Astrocyte (in vitro differentiated cells and primary cell): Measurements from ENCODE around the gene ARL4C. TPM values are rescaled to one million over a fixed set of nuclear protein-coding genes. Genes with fewer than 3 reads are reported as not detected.

Experiments used
- DNase-seq: peaks from one replicate; pipeline ENCODE4 v3.0.0-alpha.2; 2010; ENCODE audit warnings: low read depth
- FAIRE-seq: peaks from 2 replicates; lab custom pipeline; 2011; peaks lifted over from hg19 to GRCh38; lab: Jason Lieb, UNC
- H2AFZ ChIP-seq: 2 replicates; pipeline ENCODE4 v1.6.0; 2012; ENCODE audit warnings: low read depth, low read length, inconsistent platforms
- H3K27ac ChIP-seq: 2 replicates; pipeline ENCODE4 v1.5.1; 2011; ENCODE audit warnings: low read depth, low read length, inconsistent platforms
- H3K27me3 ChIP-seq: 2 replicates; pipeline ENCODE4 v1.6.0; 2011; ENCODE audit warnings: low read length, inconsistent platforms; ENCODE audit not compliant: insufficient read depth
- H3K36me3 ChIP-seq: 2 replicates; pipeline ENCODE4 v1.5.1; 2011; ENCODE audit warnings: low read length, inconsistent platforms; ENCODE audit not compliant: insufficient read depth
- H3K4me1 ChIP-seq: 2 replicates; pipeline ENCODE4 v1.5.1; 2011; ENCODE audit warnings: low read length, inconsistent platforms; ENCODE audit not compliant: insufficient read depth
- H3K4me2 ChIP-seq: 2 replicates; pipeline ENCODE4 v1.6.0; 2012; ENCODE audit warnings: low read length, inconsistent platforms
- H3K4me3 ChIP-seq: 2 replicates; pipeline ENCODE4 v1.5.1; 2011; ENCODE audit warnings: low read depth, mild to moderate bottlenecking, low read length, inconsistent platforms; ENCODE audit not compliant: insufficient read depth
- H3K79me2 ChIP-seq: 2 replicates; pipeline ENCODE4 v1.6.0; 2012; ENCODE audit warnings: mild to moderate bottlenecking, low read length, inconsistent platforms; ENCODE audit not compliant: insufficient read depth
- H3K9ac ChIP-seq: 2 replicates; pipeline ENCODE4 v1.6.0; 2012; ENCODE audit warnings: mild to moderate bottlenecking, low read length, inconsistent platforms
- H3K9me3 ChIP-seq: 2 replicates; pipeline ENCODE4 v1.5.1; 2012; ENCODE audit warnings: low read depth, mild to moderate bottlenecking, low read length, inconsistent platforms; ENCODE audit not compliant: insufficient read depth
- H4K20me1 ChIP-seq: 2 replicates; pipeline ENCODE4 v1.6.0; 2012; ENCODE audit warnings: low read length, inconsistent platforms; ENCODE audit not compliant: insufficient read depth
- H3K27ac Mint-ChIP-seq: one replicate; pipeline ENCODE4 v1.8.0; 2021; ENCODE audit warnings: mild to moderate bottlenecking, mixed read lengths; ENCODE audit not compliant: unreplicated experiment
- H3K27me3 Mint-ChIP-seq: one replicate; pipeline ENCODE4 v1.8.0; 2021; ENCODE audit warnings: low read depth, mixed read lengths; ENCODE audit not compliant: unreplicated experiment
- H3K36me3 Mint-ChIP-seq: one replicate; pipeline ENCODE4 v1.8.0; 2021; ENCODE audit warnings: low read depth, mixed read lengths; ENCODE audit not compliant: unreplicated experiment
- H3K4me1 Mint-ChIP-seq: one replicate; pipeline ENCODE4 v1.8.0; 2021; ENCODE audit warnings: low read depth, mixed read lengths; ENCODE audit not compliant: unreplicated experiment
- H3K4me3 Mint-ChIP-seq: one replicate; pipeline ENCODE4 v1.8.0; 2021; ENCODE audit warnings: mild to moderate bottlenecking, moderate library complexity, mixed read lengths; ENCODE audit not compliant: unreplicated experiment
- H3K9me3 Mint-ChIP-seq: one replicate; pipeline ENCODE4 v1.8.0; 2021; ENCODE audit warnings: mild to moderate bottlenecking, mixed read lengths; ENCODE audit not compliant: unreplicated experiment
- CTCF ChIP-seq: IDR thresholded peaks from 2 replicates; pipeline ENCODE4 v1.5.1; 2011; ENCODE audit warnings: low read depth, mild to moderate bottlenecking, inconsistent platforms, low read length, moderate library complexity; ENCODE audit not compliant: insufficient read depth
- EZH2 ChIP-seq: IDR thresholded peaks from 2 replicates; pipeline ENCODE4 v1.6.1; 2012; ENCODE audit warnings: mild to moderate bottlenecking, low read length, inconsistent platforms; ENCODE audit not compliant: insufficient read depth
- total RNA-seq: library from RNA; stranded (reverse); gene quantifications from 2 replicates; pipeline ENCODE4 v1.2.1, GENCODE V29; 2021

ARL4C gene
- total RNA-seq, 1 donor from 2014 or later, result 70.7 TPM

DNA sequence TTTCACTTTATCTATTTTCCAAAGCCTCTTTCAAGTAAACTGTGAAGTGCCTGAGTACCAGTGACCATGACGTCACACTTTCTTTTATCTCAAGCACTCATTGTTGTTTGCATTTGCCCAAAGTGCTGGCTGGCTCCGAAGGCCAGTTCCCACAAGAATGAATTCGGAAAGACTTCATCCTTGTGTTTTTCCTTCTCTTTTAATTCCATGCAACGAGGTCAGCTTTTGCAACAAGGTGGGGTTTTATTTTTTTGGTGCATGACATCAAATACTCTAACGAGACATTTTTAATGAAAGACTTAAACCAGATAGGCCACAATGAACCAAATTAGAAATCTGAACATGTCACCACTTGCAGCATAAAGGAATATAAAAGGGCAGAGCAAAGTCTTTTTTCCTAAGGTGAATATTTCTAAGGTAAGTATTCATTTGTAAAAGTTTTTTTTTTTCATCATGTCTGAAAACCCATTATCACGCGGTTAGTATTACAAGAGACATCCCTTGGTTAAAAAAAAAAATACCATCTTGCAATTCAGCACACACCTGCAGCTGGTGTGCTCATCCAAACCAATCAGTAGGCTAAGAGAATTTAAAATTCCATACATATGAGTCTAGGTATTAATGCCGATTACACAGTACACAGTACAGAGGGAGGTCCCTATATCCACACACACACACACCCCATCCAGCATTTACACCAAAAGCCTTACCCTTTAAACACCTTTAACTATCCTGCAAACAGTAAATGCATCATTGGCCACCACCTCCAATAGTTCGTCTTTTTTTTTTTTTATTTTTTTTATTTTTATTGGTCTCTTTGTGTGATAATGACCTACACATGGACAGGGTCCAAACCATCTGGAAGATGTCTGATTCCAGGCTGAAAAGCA lies 2.3 kb downstream of the ARL4C start:
- peaks cover 60% of the 10 kb centered on the region for H4K20me1 ChIP-seq
- no peak for TF ChIP-seq EZH2
- no peak for TF ChIP-seq CTCF
- H3K4me1 Mint-ChIP-seq, result peaks cover 11% of the 10 kb centered on the region

GRCh38 chr2:234493796-234494195 lies 3.1 kb downstream of the ARL4C start:
- H3K79me2 ChIP-seq, result peaks cover 65% of the 10 kb centered on the region

More for the DNA sequence above, 2.3 kb downstream of the ARL4C start:
- H3K9me3 Mint-ChIP-seq, result no peaks in the 10 kb centered on the region
- peak overlapping the region; percentile 84 for H3K27ac Mint-ChIP-seq
- peaks cover 4% of the 10 kb centered on the region for H3K36me3 Mint-ChIP-seq
- peak overlapping the region; percentile 91 for H3K4me3 ChIP-seq
- H3K27me3 Mint-ChIP-seq, result no peaks in the 10 kb centered on the region
- no peak overlapping the region for H2AFZ ChIP-seq
- peaks cover 5% of the 10 kb centered on the region for H3K36me3 ChIP-seq
- peak overlapping the region; percentile 89 for H3K4me2 ChIP-seq
- FAIRE-seq (no peak), DNase-seq (peak; percentile 81)
- H3K27ac ChIP-seq, result peak overlapping the region; percentile 91
- no peaks in the 10 kb centered on the region for H3K9me3 ChIP-seq
- peak overlapping the region; percentile 96 for H3K4me3 Mint-ChIP-seq
- no peaks in the 10 kb centered on the region for H3K27me3 ChIP-seq
- H3K9ac ChIP-seq, result peak overlapping the region; percentile 99
- peaks cover 65% of the 10 kb centered on the region for H3K79me2 ChIP-seq
- peaks cover 20% of the 10 kb centered on the region for H3K4me1 ChIP-seq

More at GRCh38 chr2:234493796-234494195, 3.1 kb downstream of the ARL4C start:
- Histone ChIP-seq H3K27ac (peak overlapping the region; percentile 91), H3K4me1 (peaks cover 20% of the 10 kb centered on the region), H2AFZ (no peak overlapping the region), H3K27me3 (no peaks in the 10 kb centered on the region), H3K9ac (peak overlapping the region; percentile 99), H3K4me2 (peak overlapping the region; percentile 89), H4K20me1 (peaks cover 60% of the 10 kb centered on the region), H3K4me3 (peak overlapping the region; percentile 91), H3K9me3 (no peaks in the 10 kb centered on the region), H3K36me3 (peaks cover 5% of the 10 kb centered on the region)
- Mint-ChIP-seq H3K27ac (no peak overlapping the region), H3K4me3 (peak overlapping the region; percentile 96), H3K27me3 (no peaks in the 10 kb centered on the region), H3K36me3 (peaks cover 4% of the 10 kb centered on the region), H3K9me3 (no peaks in the 10 kb centered on the region), H3K4me1 (peaks cover 16% of the 10 kb centered on the region)
- DNase-seq (no peak), FAIRE-seq (no peak)
- TF ChIP-seq CTCF, result no peak
- TF ChIP-seq EZH2, result no peak
